ENCODE results near the gene NRK. TPM values are rescaled to one million over a fixed set of nuclear protein-coding genes. Genes with fewer than 3 reads are reported as not detected.
"Not testable (repeated sequence)": the region's sequence is repeated elsewhere in the genome, so short reads cannot be mapped to it uniquely, and the experiment has no call there.

NRK gene
- total RNA-seq, 1 experiment from 2014 or later, result not detected

- DNase-seq (ENCODE audit: low read depth), result no peak
These were observed 72.4 kb downstream of the NRK start for GRCh38 chrX:105894721-105895120.

- DNase-seq (ENCODE audit: low read depth), result no peak
These were observed 87.2 kb downstream of the NRK start for GRCh38 chrX:105909576-105909975.

DNA sequence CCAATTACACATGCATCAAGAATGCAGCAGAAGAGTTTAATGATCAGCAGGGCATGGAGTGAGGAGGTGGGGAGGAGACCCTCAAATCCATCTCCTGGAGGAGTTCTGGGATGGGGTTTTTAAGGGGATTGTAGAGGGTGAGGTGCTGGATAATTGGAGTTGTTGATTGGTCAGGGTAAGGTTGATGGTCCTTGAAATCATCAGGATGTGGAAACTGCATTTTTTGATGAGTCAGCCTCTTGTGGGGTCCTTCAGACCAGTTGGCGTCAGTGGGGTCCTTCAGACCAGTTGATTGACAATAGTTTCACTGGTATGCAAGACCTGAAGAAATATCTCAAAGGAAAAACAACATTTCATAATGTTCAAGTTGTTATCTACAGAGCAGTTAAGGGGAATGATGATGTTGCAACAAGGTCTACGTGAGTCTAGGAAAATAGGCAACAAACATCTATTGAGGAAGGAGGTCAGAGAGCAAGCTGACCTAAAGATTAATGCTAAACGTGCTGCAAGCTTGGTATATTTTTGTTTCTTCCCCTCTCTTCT is 88.3 kb downstream of the NRK start:
- no peak for DNase-seq (ENCODE audit: low read depth)

DNA sequence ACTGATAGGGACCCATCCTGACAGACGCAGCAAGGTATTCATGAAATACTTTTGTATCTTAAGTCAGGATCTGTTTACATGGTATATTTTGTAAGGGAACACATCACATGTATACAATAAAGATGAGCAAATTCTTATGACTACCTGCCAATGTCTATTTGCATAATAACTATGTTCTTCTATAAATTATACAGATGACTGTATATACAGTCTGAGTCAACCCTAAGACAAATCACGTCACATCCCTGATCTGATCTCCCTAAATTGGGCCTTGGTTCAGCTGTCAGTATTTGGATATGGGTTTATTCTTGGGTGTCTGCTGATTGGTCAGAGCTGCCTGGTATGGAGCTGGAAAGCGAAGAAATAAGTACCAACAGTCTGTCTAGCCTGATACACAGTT is 122.9 kb downstream of the NRK start:
- DNase-seq (ENCODE audit: low read depth), result no peak

- no peak for DNase-seq (ENCODE audit: low read depth)
These were observed 147.1 kb downstream of the NRK start for GRCh38 chrX:105969487-105969886.

GRCh38 chrX:105972690-105973386 is 150.5 kb downstream of the NRK start:
- DNase-seq (ENCODE audit: low read depth), result no peak

GRCh38 chrX:105973387-105973739 is 151.0 kb downstream of the NRK start:
- no peak for DNase-seq (ENCODE audit: low read depth)

DNA sequence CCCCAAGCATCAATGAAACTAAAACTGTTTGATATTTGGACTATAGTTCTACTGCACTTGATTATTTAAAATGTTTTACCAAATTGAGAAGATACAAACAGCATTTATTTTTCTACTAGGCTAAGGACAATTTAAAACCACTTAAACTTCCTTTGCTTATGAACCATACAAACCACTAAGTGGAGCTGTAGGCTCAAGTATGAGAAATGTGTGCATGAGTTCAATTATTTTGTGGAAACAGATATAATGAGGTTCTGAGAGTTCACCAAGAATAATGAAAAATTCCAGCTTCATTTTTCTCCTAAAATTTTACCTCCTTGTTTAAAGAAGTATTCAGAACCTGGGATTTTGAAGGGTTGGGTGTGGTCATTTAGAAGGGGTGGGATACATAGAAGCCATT is 153.0 kb downstream of the NRK start:
- DNase-seq (ENCODE audit: low read depth), result no peak

- DNase-seq (ENCODE audit: low read depth), result no peak
These were observed 159.6 kb downstream of the NRK start for GRCh38 chrX:105981772-105982485.

- not testable (repeated sequence) for DNase-seq (ENCODE audit: low read depth)
These were observed 166.1 kb downstream of the NRK start for GRCh38 chrX:105988487-105988886.

- no peak for DNase-seq (ENCODE audit: low read depth)
These were observed 177.0 kb downstream of the NRK start for GRCh38 chrX:105999294-105999693.

DNA sequence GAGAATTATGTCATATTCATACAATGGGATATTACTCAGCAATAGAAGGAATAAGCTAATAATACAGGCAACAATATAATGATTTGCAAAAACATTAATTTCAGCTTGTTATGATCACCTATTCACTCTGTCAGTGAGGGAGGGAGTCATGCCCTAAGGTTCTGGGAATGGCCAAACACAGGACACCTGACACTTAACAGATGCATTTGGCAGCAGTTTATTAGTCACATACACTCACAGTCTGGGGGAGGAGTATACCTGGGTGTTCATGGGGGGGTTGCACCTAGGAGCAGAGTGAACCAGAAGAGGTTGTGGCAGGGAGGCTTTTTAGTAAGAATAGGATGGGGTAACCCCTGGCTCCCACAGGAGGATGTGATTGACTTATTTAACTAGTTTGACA is 177.9 kb downstream of the NRK start:
- no peak for DNase-seq (ENCODE audit: low read depth)

GRCh38 chrX:106000609-106001008 is 178.3 kb downstream of the NRK start:
- DNase-seq (ENCODE audit: low read depth), result not testable (repeated sequence)

DNA sequence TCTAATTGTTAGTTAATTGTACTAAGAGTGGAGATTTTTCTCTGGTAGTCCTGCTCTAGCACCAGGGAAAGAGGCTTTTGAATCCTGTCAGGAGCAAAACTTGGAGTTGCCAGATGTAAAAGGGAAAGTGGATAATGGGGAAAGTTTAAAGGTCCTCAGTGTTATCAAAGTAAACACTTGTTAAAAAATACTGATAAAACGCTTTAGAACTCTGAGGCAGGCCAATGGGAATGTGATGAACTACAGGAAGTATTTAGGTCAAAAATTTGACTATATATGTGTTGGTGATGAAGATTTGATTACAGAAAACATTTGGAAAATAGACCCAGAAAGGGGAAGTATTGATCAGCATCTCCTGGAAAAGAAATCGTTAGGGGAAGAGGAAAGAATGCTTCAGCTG is 183.3 kb downstream of the NRK start:
- DNase-seq (ENCODE audit: low read depth), result no peak

- DNase-seq (ENCODE audit: low read depth), result no peak
These were observed 185.5 kb downstream of the NRK start for GRCh38 chrX:106007815-106008214.

Other genes with a start within 250 kb of the NRK start
- not detected in 2 replicates for gene SERPINA7, start 216.2 kb downstream of the NRK start, total RNA-seq (2014; rRNA removed; shearing (Covaris generic))